ENCODE results near the gene KLF14.

GRCh38 chr7:130748531-130749389, 14.8 kb upstream of the KLF14 start:
- TF ChIP-seq JUN (IDR thresholded peaks at IDR 0.05): no peak
- no peak for TF ChIP-seq POLR2AphosphoS2 (conservative IDR thresholded peaks at IDR 0.05; ENCODE audit: low read length)
- no peak for TF ChIP-seq CTCF (IDR thresholded peaks at IDR 0.05)
- no peak for TF ChIP-seq JUNB (IDR thresholded peaks at IDR 0.05)

All from A549 (cell line).